Measurements from ENCODE around the gene LETM1.
"Not testable (repeated sequence)": the region's sequence is repeated elsewhere in the genome, so short reads cannot be mapped to it uniquely, and the experiment has no call there.

Gene LETM1

GRCh38 chr4:1852904-1853623 is 2.9 kb downstream of the LETM1 start:
- Histone ChIP-seq H3K4me1 (ENCODE audit: control insufficient read depth, insufficient read depth, low read length, poor library complexity, severe bottlenecking) (peaks cover 17% of the 10 kb centered on the region), H3K36me3 (ENCODE audit: control insufficient read depth, insufficient read depth, low read length) (peaks cover 4% of the 10 kb centered on the region), H3K4me3 (ENCODE audit: insufficient read depth, low read depth, low read length, poor library complexity, severe bottlenecking) (no peak overlapping the region), H3K9me3 (ENCODE audit: control insufficient read depth, low read length) (no peaks in the 10 kb centered on the region), H3K27ac (ENCODE audit: insufficient read depth, low read length, poor library complexity, severe bottlenecking) (no peak overlapping the region), H3K27me3 (replicated peaks; ENCODE audit: control insufficient read depth, insufficient read depth, low read length, poor library complexity, severe bottlenecking) (no peaks in the 10 kb centered on the region)
- DNase-seq, result no peak

DNA sequence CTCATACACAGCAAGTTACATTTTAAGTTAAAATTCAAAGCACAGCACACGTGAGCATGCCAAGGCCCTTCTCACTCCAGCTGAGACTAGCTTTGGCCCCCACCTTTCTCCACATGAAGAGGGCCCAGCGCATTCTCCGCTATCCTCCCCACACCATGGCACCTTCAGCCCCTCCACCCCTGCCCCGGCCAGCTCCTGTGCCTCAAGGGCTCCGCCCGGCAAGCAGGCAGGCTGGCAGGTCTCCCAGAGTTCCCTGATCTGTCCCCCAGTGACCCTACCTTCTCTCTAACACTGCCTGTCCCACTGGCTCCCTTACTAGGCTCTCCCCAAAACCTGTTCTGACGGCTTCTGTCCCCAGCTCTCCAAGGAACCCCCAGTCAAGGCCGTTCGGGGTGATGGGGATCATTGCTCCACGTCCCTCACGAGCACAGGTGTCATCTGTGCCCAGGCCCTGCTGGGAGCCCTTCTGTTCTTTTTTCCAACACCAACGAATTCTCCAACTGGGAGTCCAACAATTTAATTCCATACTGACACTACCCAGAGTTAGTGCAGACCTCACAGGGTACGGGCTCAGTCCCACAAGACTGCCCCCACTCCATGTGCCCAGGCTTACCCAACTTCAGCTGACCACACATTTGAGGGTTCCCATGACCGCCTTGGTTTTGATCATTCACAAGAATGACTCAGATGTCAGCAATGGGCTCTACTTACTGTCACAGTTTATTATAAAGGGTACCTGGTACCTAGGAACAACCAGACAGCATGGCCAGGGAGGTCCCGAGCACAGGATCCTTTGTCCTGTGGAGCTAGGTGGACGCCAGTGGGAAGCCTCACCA is 4.2 kb downstream of the LETM1 start:
- no peak overlapping the region for H3K4me3 ChIP-seq (ENCODE audit: insufficient read depth, low read depth, low read length, poor library complexity, severe bottlenecking)
- H3K36me3 ChIP-seq (ENCODE audit: control insufficient read depth, insufficient read depth, low read length), result peaks cover 6% of the 10 kb centered on the region
- no peaks in the 10 kb centered on the region for H3K9me3 ChIP-seq (ENCODE audit: control insufficient read depth, low read length)
- H3K4me1 ChIP-seq (ENCODE audit: control insufficient read depth, insufficient read depth, low read length, poor library complexity, severe bottlenecking), result peaks cover 12% of the 10 kb centered on the region
- H3K27ac ChIP-seq (ENCODE audit: insufficient read depth, low read length, poor library complexity, severe bottlenecking), result no peak overlapping the region
- no peak for DNase-seq
- no peaks in the 10 kb centered on the region for H3K27me3 ChIP-seq (replicated peaks; ENCODE audit: control insufficient read depth, insufficient read depth, low read length, poor library complexity, severe bottlenecking)

GRCh38 chr4:1851160-1851559 is 4.8 kb downstream of the LETM1 start:
- DNase-seq, result no peak
- H3K27ac ChIP-seq (ENCODE audit: insufficient read depth, low read length, poor library complexity, severe bottlenecking), result no peak overlapping the region
- H3K4me3 ChIP-seq (ENCODE audit: insufficient read depth, low read depth, low read length, poor library complexity, severe bottlenecking), result no peak overlapping the region
- H3K27me3 ChIP-seq (replicated peaks; ENCODE audit: control insufficient read depth, insufficient read depth, low read length, poor library complexity, severe bottlenecking), result no peaks in the 10 kb centered on the region
- peaks cover 8% of the 10 kb centered on the region for H3K36me3 ChIP-seq (ENCODE audit: control insufficient read depth, insufficient read depth, low read length)
- H3K4me1 ChIP-seq (ENCODE audit: control insufficient read depth, insufficient read depth, low read length, poor library complexity, severe bottlenecking), result peaks cover 10% of the 10 kb centered on the region
- no peaks in the 10 kb centered on the region for H3K9me3 ChIP-seq (ENCODE audit: control insufficient read depth, low read length)

DNA sequence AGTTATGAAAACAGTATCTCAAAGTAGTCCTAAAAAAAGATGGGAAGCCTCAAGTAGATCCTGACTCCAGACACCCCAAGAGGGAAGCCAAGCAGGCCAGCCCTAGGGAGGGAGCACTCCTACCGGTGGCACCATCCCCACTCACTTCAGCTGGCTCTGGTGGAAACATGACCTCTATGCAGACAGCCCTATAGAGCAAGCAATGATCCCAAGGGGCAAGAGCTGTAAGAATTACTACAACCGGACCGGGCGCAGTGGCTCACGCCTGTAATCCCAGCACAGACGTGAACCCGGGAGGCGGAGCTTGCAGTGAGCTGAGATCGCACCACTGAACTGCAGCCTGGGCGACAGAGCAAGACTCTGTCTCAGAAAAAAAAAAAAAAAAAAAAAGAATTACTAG is 5.7 kb downstream of the LETM1 start:
- H3K36me3 ChIP-seq (ENCODE audit: control insufficient read depth, insufficient read depth, low read length), result peaks cover 8% of the 10 kb centered on the region
- no peak overlapping the region for H3K4me3 ChIP-seq (ENCODE audit: insufficient read depth, low read depth, low read length, poor library complexity, severe bottlenecking)
- no peaks in the 10 kb centered on the region for H3K27me3 ChIP-seq (replicated peaks; ENCODE audit: control insufficient read depth, insufficient read depth, low read length, poor library complexity, severe bottlenecking)
- no peak overlapping the region for H3K27ac ChIP-seq (ENCODE audit: insufficient read depth, low read length, poor library complexity, severe bottlenecking)
- no peak for DNase-seq
- no peaks in the 10 kb centered on the region for H3K9me3 ChIP-seq (ENCODE audit: control insufficient read depth, low read length)
- H3K4me1 ChIP-seq (ENCODE audit: control insufficient read depth, insufficient read depth, low read length, poor library complexity, severe bottlenecking), result peaks cover 7% of the 10 kb centered on the region

DNA sequence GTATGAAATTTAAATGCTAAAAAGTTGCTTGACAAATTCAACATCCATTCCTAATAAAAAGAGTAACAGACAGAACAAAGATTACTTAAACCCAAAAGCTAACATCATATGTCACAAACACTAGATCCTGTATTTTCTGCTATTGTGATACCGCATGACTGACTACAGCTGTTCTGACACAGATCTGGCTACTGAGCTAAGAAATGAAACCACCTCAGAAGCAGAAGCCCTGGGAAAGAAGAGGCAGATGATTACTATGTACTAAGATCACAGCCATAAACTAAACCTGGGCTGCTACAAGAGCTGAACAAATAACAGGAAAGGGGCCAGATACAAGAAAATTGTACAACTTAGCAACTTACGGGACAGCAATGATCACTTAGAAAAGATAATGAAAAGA is 9.4 kb downstream of the LETM1 start:
- Histone ChIP-seq H3K9me3 (ENCODE audit: control insufficient read depth, low read length) (no peaks in the 10 kb centered on the region), H3K27me3 (replicated peaks; ENCODE audit: control insufficient read depth, insufficient read depth, low read length, poor library complexity, severe bottlenecking) (no peaks in the 10 kb centered on the region), H3K36me3 (ENCODE audit: control insufficient read depth, insufficient read depth, low read length) (peaks cover 18% of the 10 kb centered on the region), H3K4me1 (ENCODE audit: control insufficient read depth, insufficient read depth, low read length, poor library complexity, severe bottlenecking) (no peaks in the 10 kb centered on the region), H3K27ac (ENCODE audit: insufficient read depth, low read length, poor library complexity, severe bottlenecking) (no peak overlapping the region), H3K4me3 (ENCODE audit: insufficient read depth, low read depth, low read length, poor library complexity, severe bottlenecking) (no peak overlapping the region)
- DNase-seq, result no peak

DNA sequence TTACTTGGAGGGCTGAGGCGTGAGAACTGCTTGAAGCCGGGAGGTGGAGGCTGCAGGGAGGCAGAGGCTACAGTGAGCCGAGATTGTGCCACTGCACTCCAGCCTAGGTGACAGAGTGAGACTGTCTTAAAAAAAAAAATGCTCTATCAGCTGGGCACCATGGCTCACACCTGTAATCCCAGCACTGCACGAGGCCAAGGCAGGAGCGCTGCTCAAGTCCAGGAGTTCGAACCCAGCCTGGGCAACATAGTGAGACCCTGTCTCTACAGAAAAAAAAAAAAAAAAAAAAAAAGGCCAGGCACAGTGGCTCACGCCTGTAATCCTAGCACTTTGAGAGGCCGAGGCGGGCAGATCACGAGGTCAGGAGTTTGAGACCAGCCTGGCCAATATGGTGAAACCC is 11.3 kb downstream of the LETM1 start:
- H3K4me1 ChIP-seq (ENCODE audit: control insufficient read depth, insufficient read depth, low read length, poor library complexity, severe bottlenecking); H3K27me3 ChIP-seq (replicated peaks; ENCODE audit: control insufficient read depth, insufficient read depth, low read length, poor library complexity, severe bottlenecking); H3K9me3 ChIP-seq (ENCODE audit: control insufficient read depth, low read length); DNase-seq; H3K4me3 ChIP-seq (ENCODE audit: insufficient read depth, low read depth, low read length, poor library complexity, severe bottlenecking); H3K27ac ChIP-seq (ENCODE audit: insufficient read depth, low read length, poor library complexity, severe bottlenecking): not testable (repeated sequence)
- peaks cover 29% of the 10 kb centered on the region for H3K36me3 ChIP-seq (ENCODE audit: control insufficient read depth, insufficient read depth, low read length)

DNA sequence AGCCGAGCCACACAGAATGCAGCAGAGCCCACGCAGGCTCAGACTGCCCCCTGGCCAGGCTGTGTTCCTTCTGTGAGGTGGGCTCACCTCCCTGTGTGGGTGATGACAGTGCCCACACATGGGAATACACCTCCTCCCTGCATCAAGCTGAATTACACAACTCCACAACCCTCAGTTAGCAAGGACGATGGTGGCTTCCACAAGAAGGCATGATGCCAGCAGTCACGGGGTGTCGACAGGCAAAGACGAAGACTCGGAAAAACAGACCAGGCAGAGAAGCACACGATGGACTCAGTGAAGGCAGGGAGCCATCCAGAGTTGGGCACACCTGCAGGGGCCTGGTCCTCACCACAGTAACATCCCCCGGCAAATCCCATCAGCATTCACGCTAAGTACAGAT is 12.1 kb downstream of the LETM1 start:
- no peak for DNase-seq
- Histone ChIP-seq H3K4me3 (ENCODE audit: insufficient read depth, low read depth, low read length, poor library complexity, severe bottlenecking) (no peak overlapping the region), H3K27ac (ENCODE audit: insufficient read depth, low read length, poor library complexity, severe bottlenecking) (no peak overlapping the region), H3K36me3 (ENCODE audit: control insufficient read depth, insufficient read depth, low read length) (peaks cover 34% of the 10 kb centered on the region), H3K9me3 (ENCODE audit: control insufficient read depth, low read length) (no peaks in the 10 kb centered on the region), H3K4me1 (ENCODE audit: control insufficient read depth, insufficient read depth, low read length, poor library complexity, severe bottlenecking) (no peaks in the 10 kb centered on the region), H3K27me3 (replicated peaks; ENCODE audit: control insufficient read depth, insufficient read depth, low read length, poor library complexity, severe bottlenecking) (no peaks in the 10 kb centered on the region)

DNA sequence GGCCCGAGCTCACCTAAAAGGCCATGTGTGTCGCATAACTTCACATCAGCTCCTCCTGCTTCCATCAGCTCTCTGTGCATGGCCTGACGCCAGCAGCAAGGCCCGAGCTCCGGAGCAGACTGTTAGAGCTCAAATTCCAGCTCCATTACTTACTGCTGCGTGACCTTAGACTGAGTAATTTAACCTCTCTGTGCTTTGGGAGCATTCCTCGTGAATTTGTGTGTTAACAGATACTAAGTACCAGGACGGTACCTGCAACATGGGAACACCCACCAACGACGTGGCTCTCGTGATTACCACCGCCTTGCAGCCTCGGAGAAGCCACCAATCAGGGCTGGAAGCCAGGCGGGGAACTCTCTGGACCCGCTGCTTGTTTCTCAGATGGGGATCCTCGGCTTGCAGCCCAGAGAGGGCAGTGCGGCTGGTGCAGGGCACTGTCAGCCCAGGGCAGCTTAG is 12.9 kb downstream of the LETM1 start:
- Histone ChIP-seq H3K9me3 (ENCODE audit: control insufficient read depth, low read length) (no peaks in the 10 kb centered on the region), H3K27ac (ENCODE audit: insufficient read depth, low read length, poor library complexity, severe bottlenecking) (no peak overlapping the region), H3K36me3 (ENCODE audit: control insufficient read depth, insufficient read depth, low read length) (peaks cover 36% of the 10 kb centered on the region), H3K27me3 (replicated peaks; ENCODE audit: control insufficient read depth, insufficient read depth, low read length, poor library complexity, severe bottlenecking) (no peaks in the 10 kb centered on the region), H3K4me3 (ENCODE audit: insufficient read depth, low read depth, low read length, poor library complexity, severe bottlenecking) (no peak overlapping the region), H3K4me1 (ENCODE audit: control insufficient read depth, insufficient read depth, low read length, poor library complexity, severe bottlenecking) (no peaks in the 10 kb centered on the region)
- DNase-seq, result no peak

- Histone ChIP-seq H3K27me3 (replicated peaks; ENCODE audit: control insufficient read depth, insufficient read depth, low read length, poor library complexity, severe bottlenecking) (no peaks in the 10 kb centered on the region), H3K9me3 (ENCODE audit: control insufficient read depth, low read length) (no peaks in the 10 kb centered on the region), H3K36me3 (ENCODE audit: control insufficient read depth, insufficient read depth, low read length) (peaks cover 36% of the 10 kb centered on the region), H3K4me3 (ENCODE audit: insufficient read depth, low read depth, low read length, poor library complexity, severe bottlenecking) (no peak overlapping the region), H3K4me1 (ENCODE audit: control insufficient read depth, insufficient read depth, low read length, poor library complexity, severe bottlenecking) (no peaks in the 10 kb centered on the region), H3K27ac (ENCODE audit: insufficient read depth, low read length, poor library complexity, severe bottlenecking) (no peak overlapping the region)
- no peak for DNase-seq
These were observed 13.5 kb downstream of the LETM1 start for GRCh38 chr4:1842339-1842895.

- Histone ChIP-seq H3K27me3 (replicated peaks; ENCODE audit: control insufficient read depth, insufficient read depth, low read length, poor library complexity, severe bottlenecking) (no peaks in the 10 kb centered on the region), H3K27ac (ENCODE audit: insufficient read depth, low read length, poor library complexity, severe bottlenecking) (no peak overlapping the region), H3K9me3 (ENCODE audit: control insufficient read depth, low read length) (no peaks in the 10 kb centered on the region), H3K36me3 (ENCODE audit: control insufficient read depth, insufficient read depth, low read length) (peaks cover 38% of the 10 kb centered on the region), H3K4me3 (ENCODE audit: insufficient read depth, low read depth, low read length, poor library complexity, severe bottlenecking) (no peak overlapping the region), H3K4me1 (ENCODE audit: control insufficient read depth, insufficient read depth, low read length, poor library complexity, severe bottlenecking) (no peaks in the 10 kb centered on the region)
- no peak for DNase-seq
These were observed 14.1 kb downstream of the LETM1 start for GRCh38 chr4:1841887-1842210.

Data from effector memory CD4-positive, alpha-beta T cell (primary cell).